GM19467 (cell line): ENCODE data around the gene RFC2.
"Not testable (repeated sequence)": the region's sequence is repeated elsewhere in the genome, so short reads cannot be mapped to it uniquely, and the experiment has no call there.

Experiments used
- ATAC-seq: cut with Tn5 transposase; IDR thresholded peaks from one replicate; pipeline ENCODE4 v1.9.1; 2021; ENCODE audit warnings: mild to moderate bottlenecking, moderate library complexity; ENCODE audit not compliant: unreplicated experiment

RFC2 gene

GRCh38 chr7:74283858-74284447 is 29.8 kb upstream of the RFC2 start:
- ATAC-seq = no peak

GRCh38 chr7:74282748-74283459 is 28.7 kb upstream of the RFC2 start:
- ATAC-seq = no peak

GRCh38 chr7:74280985-74281384 is 26.8 kb upstream of the RFC2 start:
- ATAC-seq = no peak

GRCh38 chr7:74277636-74278035 is 23.4 kb upstream of the RFC2 start:
- ATAC-seq = no peak

GRCh38 chr7:74275401-74275881 is 21.2 kb upstream of the RFC2 start:
- ATAC-seq = no peak

GRCh38 chr7:74272305-74273038 is 18.3 kb upstream of the RFC2 start:
- peak; percentile 67 for ATAC-seq

- no peak for ATAC-seq
Observed at GRCh38 chr7:74271742-74272141, 17.5 kb upstream of the RFC2 start.

GRCh38 chr7:74269757-74270277 is 15.6 kb upstream of the RFC2 start:
- no peak for ATAC-seq

- no peak for ATAC-seq
Observed at GRCh38 chr7:74267756-74268565, 13.8 kb upstream of the RFC2 start.

GRCh38 chr7:74266191-74266963 is 12.2 kb upstream of the RFC2 start:
- no peak for ATAC-seq

- no peak for ATAC-seq
Observed at GRCh38 chr7:74263399-74264120, 9.4 kb upstream of the RFC2 start.

- no peak for ATAC-seq
Observed at GRCh38 chr7:74262639-74263398, 8.6 kb upstream of the RFC2 start.

GRCh38 chr7:74258639-74259038 is 4.4 kb upstream of the RFC2 start:
- ATAC-seq = no peak

- no peak for ATAC-seq
Observed at GRCh38 chr7:74256491-74257408, 2.6 kb upstream of the RFC2 start.

GRCh38 chr7:74255461-74255860 is 1.3 kb upstream of the RFC2 start:
- ATAC-seq = not testable (repeated sequence)

- ATAC-seq = no peak
Observed at GRCh38 chr7:74254858-74255379, 720 bp upstream of the RFC2 start.

- no peak for ATAC-seq
Observed at GRCh38 chr7:74253835-74254128, 417 bp downstream of the RFC2 start.

- no peak for ATAC-seq
Observed at GRCh38 chr7:74253331-74253730, 868 bp downstream of the RFC2 start.
